Karpas-422 (cell line): Measurements from ENCODE around the gene PLEKHS1. TPM values are rescaled to one million over a fixed set of nuclear protein-coding genes. Genes with fewer than 3 reads are reported as not detected.

Experiments
- DNase-seq: peaks from one replicate; pipeline ENCODE4 v3.0.0-alpha.2; 2015
- H2AFZ ChIP-seq: fragments of 200-600 bp; sonication (generic); 2 replicates; pipeline ENCODE4 v1.6.1; 2014; ENCODE audit warnings: antibody characterized with exemption, low read length, mixed read lengths
- H3K27ac ChIP-seq: fragments of 200-600 bp; sonication (generic); 2 replicates; pipeline ENCODE4 v1.5.1; 2014; ENCODE audit warnings: mild to moderate bottlenecking, low read length, moderate library complexity
- H3K27me3 ChIP-seq: fragments of 200-600 bp; sonication (generic); 2 replicates; pipeline ENCODE4 v1.6.1; 2014; ENCODE audit warnings: low read length, mixed read lengths
- H3K36me3 ChIP-seq: fragments of 200-600 bp; sonication (generic); 2 replicates; pipeline ENCODE4 v1.6.1; 2014; ENCODE audit warnings: low read length, mixed read lengths; ENCODE audit not compliant: insufficient read depth
- H3K4me1 ChIP-seq: fragments of 200-600 bp; sonication (generic); 2 replicates; pipeline ENCODE4 v1.6.1; 2014; ENCODE audit warnings: mild to moderate bottlenecking, low read length, mixed read lengths
- H3K4me2 ChIP-seq: fragments of 200-600 bp; sonication (generic); 2 replicates; pipeline ENCODE4 v1.6.1; 2014; ENCODE audit warnings: low read length, low read depth, mild to moderate bottlenecking; ENCODE audit not compliant: poor library complexity, severe bottlenecking
- H3K4me3 ChIP-seq: fragments of 200-600 bp; sonication (generic); 2 replicates; pipeline ENCODE4 v1.5.1; 2014; ENCODE audit warnings: mild to moderate bottlenecking, antibody characterized with exemption, low read length, mixed read lengths
- H3K79me2 ChIP-seq: fragments of 200-600 bp; sonication (generic); 2 replicates; pipeline ENCODE4 v1.6.1; 2014; ENCODE audit warnings: mild to moderate bottlenecking, low read length, mixed read lengths
- H3K9ac ChIP-seq: fragments of 200-600 bp; sonication (generic); 2 replicates; pipeline ENCODE4 v1.6.0; 2014; ENCODE audit warnings: low read length
- H3K9me2 ChIP-seq: fragments of 200-600 bp; sonication (generic), shearing (Covaris generic); replicated peaks from 2 replicates; pipeline ENCODE4 v1.6.0; 2014; ENCODE audit warnings: mild to moderate bottlenecking, low read length, moderate library complexity; ENCODE audit not compliant: insufficient read depth
- H3K9me3 ChIP-seq: fragments of 300-700, 200-600 bp; sonication (generic); 2 replicates; pipeline ENCODE4 v1.6.1; 2014; ENCODE audit warnings: low read length, mixed read lengths
- H4K20me1 ChIP-seq: fragments of 200-600 bp; sonication (generic); 2 replicates; pipeline ENCODE4 v1.6.1; 2014; ENCODE audit warnings: mild to moderate bottlenecking, antibody characterized with exemption, low read length, low read depth; ENCODE audit not compliant: insufficient read depth
- total RNA-seq: library from RNA; depleted of rRNA; stranded (reverse); fragments of >200 nt; shearing (Covaris generic); gene quantifications from 2 replicates; pipeline ENCODE4 v1.2.3, GENCODE V29; 2014; ENCODE audit warnings: low replicate concordance

Gene PLEKHS1
- total RNA-seq, 1 experiment from 2014 or later, result not detected

DNA sequence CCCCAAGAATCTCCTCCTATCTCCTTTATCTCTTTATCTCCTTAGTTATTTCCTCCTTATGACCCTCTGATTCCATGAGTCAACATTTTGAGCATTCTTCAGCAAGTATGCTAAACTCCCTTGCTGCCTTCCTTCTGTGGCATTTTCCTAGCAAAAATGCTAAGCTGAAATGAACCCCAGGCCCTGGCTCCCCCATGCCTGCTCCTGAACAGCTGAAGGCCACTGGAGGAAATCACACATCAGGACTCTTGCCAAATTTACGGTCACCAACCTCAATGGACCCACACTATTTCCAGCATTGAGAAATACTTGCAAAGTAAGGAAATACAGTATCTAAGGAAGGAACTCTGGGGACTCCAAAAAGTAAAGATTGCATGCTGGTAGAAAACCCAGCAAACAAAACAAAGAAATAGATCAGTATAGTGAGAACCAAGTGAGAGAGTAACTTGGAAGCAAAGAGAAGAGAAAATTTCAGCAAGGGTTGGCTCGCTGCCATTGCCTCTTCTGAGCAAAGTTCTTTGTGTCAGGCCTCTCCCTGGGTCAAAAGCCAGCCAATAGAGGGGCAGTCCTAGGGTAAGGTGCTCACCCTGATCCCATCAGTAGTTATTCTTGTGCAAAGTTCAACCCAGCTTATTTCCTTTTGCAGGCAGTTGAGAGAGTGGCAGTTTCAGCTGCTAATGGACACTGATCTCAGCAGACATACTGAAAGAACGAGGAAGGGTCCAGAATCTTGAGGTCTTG, 5.1 kb upstream of the PLEKHS1 start:
- Histone ChIP-seq H3K79me2 (no peaks in the 10 kb centered on the region), H3K4me1 (no peaks in the 10 kb centered on the region), H3K4me3 (no peak overlapping the region), H3K27ac (no peak overlapping the region), H3K4me2 (no peak overlapping the region), H3K9me3 (no peaks in the 10 kb centered on the region), H3K36me3 (no peaks in the 10 kb centered on the region), H3K27me3 (no peaks in the 10 kb centered on the region), H3K9ac (no peak overlapping the region), H4K20me1 (no peaks in the 10 kb centered on the region), H2AFZ (no peak overlapping the region), H3K9me2 (no peaks in the 10 kb centered on the region)
- DNase-seq, result no peak

DNA sequence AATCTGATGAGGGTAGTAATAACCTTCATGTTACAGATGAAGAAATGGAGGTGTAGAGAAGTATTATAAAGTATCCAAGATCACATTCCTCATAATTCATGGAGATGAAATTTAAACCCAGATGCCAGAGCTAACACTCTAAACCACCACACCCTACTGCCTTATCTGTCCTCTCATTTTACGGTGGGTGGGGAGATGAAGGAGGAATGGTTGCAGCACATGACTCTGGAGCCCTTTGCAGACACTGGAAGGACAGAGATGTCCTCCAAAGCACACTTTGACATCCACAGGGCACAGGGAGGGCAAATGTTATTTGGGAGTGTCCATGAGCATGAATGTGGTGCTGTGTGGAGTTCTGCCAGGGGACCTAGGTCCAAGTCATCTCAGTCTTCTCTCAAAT, 1.1 kb downstream of the PLEKHS1 start:
- Histone ChIP-seq H3K9ac (no peak overlapping the region), H3K79me2 (no peaks in the 10 kb centered on the region), H3K4me1 (no peaks in the 10 kb centered on the region), H3K36me3 (no peaks in the 10 kb centered on the region), H3K27ac (no peak overlapping the region), H3K9me3 (no peaks in the 10 kb centered on the region), H3K27me3 (no peaks in the 10 kb centered on the region), H2AFZ (no peak overlapping the region), H3K4me2 (no peak overlapping the region), H4K20me1 (no peaks in the 10 kb centered on the region), H3K9me2 (no peaks in the 10 kb centered on the region), H3K4me3 (no peak overlapping the region)
- no peak for DNase-seq

DNA sequence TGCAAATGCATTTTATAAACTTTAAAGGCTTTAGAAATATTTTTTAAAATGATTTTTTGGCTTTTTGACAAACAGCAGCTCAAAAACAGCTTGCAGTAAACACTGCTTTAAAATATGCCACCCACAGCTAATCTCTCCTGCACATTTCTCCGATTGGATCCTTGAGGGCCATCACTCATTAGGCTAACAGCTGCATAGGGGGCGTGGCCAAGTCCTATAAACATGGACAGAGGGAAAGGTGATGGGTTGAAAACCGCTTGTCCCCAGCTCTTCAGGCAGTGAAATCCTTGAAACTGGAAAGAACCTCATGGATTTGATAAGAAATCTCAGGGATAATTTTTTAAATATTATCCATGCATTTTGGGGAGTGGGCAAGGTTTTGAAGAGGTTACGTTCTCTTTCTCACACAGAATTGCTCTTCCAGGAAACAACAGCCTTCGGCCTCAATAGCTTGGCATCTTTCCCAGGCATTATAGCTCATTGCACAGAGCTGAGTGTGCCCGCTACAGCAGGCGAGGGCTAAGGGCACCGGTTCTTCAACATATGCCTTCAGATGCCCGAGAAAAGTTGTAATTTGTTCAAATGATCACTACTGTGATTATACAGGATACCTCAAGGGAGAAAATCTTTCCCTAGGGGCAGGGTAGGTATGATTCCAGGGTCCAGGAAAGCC, 1.7 kb downstream of the PLEKHS1 start:
- Histone ChIP-seq H3K4me2 (no peak overlapping the region), H3K9ac (no peak overlapping the region), H3K36me3 (no peaks in the 10 kb centered on the region), H3K9me2 (no peaks in the 10 kb centered on the region), H4K20me1 (no peaks in the 10 kb centered on the region), H3K4me1 (no peaks in the 10 kb centered on the region), H3K9me3 (no peaks in the 10 kb centered on the region), H2AFZ (no peak overlapping the region), H3K79me2 (no peaks in the 10 kb centered on the region), H3K4me3 (no peak overlapping the region), H3K27ac (no peak overlapping the region), H3K27me3 (no peaks in the 10 kb centered on the region)
- DNase-seq, result no peak

DNA sequence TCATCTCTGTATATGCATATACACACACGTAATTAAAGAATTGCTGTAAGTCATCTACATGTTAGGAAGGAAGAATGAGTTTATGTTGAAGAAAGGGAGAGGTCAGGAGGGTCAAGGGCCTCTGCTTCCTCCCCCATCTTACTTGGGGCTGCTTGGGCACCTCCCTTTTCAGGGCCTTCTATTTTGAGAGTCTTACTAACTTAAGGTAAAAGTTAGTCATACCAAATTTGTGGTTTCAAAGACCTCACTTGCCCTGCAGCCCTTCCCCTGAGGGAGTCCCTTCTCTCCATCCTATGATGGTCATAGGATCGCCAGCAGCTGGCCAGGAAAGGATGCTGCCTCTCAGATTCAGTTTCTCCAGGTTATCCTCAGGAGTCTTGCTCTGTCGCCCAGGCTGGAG, 2.6 kb downstream of the PLEKHS1 start:
- H3K4me2 ChIP-seq, result no peak overlapping the region
- no peak overlapping the region for H3K9ac ChIP-seq
- no peaks in the 10 kb centered on the region for H3K4me1 ChIP-seq
- H3K79me2 ChIP-seq, result no peaks in the 10 kb centered on the region
- H4K20me1 ChIP-seq, result no peaks in the 10 kb centered on the region
- no peaks in the 10 kb centered on the region for H3K9me2 ChIP-seq
- H2AFZ ChIP-seq, result no peak overlapping the region
- H3K36me3 ChIP-seq, result no peaks in the 10 kb centered on the region
- no peaks in the 10 kb centered on the region for H3K9me3 ChIP-seq
- H3K4me3 ChIP-seq, result no peak overlapping the region
- no peak for DNase-seq
- H3K27ac ChIP-seq, result no peak overlapping the region
- no peaks in the 10 kb centered on the region for H3K27me3 ChIP-seq

DNA sequence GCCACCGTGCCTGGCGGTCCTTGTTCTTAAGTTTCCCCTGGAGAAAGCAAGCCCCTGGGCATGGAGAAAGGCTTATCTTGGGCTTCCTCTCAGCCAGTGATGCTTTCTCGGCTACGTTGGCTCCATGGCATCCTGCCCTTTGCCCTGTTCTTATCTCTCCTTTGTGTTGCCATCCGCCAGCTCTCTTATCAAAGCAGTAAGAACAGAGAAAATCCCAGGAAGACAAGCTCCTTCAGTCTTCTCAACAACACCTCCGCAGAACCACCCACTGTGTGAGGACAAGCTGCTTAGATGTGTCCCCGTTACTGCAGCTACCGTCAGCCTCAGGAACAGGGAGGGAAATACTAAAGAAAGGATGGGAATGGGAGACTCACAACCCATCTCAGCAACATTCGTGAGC, 3.3 kb downstream of the PLEKHS1 start:
- Histone ChIP-seq H4K20me1 (no peaks in the 10 kb centered on the region), H2AFZ (no peak overlapping the region), H3K36me3 (no peaks in the 10 kb centered on the region), H3K9me2 (no peaks in the 10 kb centered on the region), H3K4me2 (no peak overlapping the region), H3K27ac (no peak overlapping the region), H3K9me3 (no peaks in the 10 kb centered on the region), H3K9ac (no peak overlapping the region), H3K4me3 (no peak overlapping the region), H3K79me2 (no peaks in the 10 kb centered on the region), H3K27me3 (no peaks in the 10 kb centered on the region), H3K4me1 (no peaks in the 10 kb centered on the region)
- no peak for DNase-seq

DNA sequence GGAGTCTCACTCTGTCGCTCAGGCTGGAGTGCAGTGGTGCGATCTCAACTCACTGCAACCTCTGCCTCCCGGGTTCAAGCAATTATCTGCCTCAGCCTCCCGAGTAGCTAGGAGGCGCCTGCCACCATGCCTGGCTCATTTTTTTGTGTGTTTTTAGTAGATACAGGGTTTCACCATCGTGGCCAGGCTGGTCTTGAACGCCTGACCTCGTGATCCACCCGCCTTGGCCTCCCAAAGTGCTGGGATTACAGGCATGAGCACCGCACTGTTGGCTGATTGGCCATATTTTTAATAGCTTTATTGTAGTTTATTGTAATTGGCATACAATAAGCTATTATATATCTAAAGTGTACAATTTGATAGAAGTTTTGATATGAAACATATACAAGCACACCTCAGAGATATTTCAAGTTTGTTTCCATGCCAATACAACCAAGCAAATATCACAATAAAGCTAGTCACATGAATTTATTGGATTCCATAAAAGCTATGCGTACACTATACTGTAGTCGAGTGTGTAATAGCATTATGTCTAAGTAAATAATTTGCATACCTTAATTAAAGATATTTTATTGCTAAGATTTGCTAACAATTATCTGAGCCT, 5.6 kb downstream of the PLEKHS1 start:
- H2AFZ ChIP-seq, result no peak overlapping the region
- H3K9me3 ChIP-seq, result no peaks in the 10 kb centered on the region
- H3K27me3 ChIP-seq, result no peaks in the 10 kb centered on the region
- no peaks in the 10 kb centered on the region for H4K20me1 ChIP-seq
- no peaks in the 10 kb centered on the region for H3K79me2 ChIP-seq
- H3K9ac ChIP-seq, result no peak overlapping the region
- no peak overlapping the region for H3K27ac ChIP-seq
- DNase-seq, result no peak
- H3K4me2 ChIP-seq, result no peak overlapping the region
- no peaks in the 10 kb centered on the region for H3K36me3 ChIP-seq
- H3K9me2 ChIP-seq, result no peaks in the 10 kb centered on the region
- no peak overlapping the region for H3K4me3 ChIP-seq
- H3K4me1 ChIP-seq, result no peaks in the 10 kb centered on the region

DNA sequence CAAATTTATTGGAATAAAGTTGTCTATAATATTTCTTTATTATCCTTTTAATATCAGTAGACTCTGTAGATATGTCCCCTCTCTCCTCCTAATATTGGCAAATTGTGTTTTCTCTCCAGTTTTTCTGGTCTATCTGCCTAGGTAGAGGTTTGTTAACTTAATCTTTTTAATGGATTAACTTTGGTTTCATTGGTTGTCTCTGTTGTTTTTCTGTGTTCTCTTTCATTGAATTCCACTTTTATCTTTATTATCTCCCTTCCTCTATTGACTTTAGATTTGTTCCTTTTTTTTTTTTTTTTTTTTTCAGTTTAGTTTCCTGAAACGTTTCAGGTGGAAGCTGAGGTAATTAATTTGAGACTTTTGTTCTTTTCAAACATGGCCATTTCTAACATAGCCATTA, 10.6 kb downstream of the PLEKHS1 start:
- Histone ChIP-seq H3K9me3 (no peaks in the 10 kb centered on the region), H3K27ac (no peak overlapping the region), H2AFZ (no peak overlapping the region), H3K4me1 (no peaks in the 10 kb centered on the region), H3K9ac (no peak overlapping the region), H3K79me2 (no peaks in the 10 kb centered on the region), H3K4me2 (no peak overlapping the region), H3K36me3 (no peaks in the 10 kb centered on the region), H3K27me3 (no peaks in the 10 kb centered on the region), H3K4me3 (no peak overlapping the region), H4K20me1 (no peaks in the 10 kb centered on the region), H3K9me2 (no peaks in the 10 kb centered on the region)
- no peak for DNase-seq

DNA sequence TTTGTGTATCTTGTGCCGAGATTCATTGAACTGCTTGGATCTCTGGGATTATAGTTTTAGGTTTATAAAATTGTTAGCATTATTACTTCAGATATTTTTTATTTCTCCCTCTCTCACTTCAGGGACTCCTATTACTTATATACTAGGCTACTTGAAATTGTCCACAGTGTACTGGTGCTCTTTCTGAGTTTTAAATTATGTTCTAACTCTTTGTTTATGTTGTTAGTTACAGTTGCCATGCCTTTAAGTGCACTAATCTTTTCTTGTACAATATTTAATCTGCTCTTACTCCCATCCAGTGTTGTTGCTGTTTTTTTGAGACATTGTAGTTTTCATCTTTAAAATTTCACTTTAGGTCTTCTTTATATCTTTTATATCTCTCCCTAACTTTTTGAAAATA, 13.1 kb downstream of the PLEKHS1 start:
- Histone ChIP-seq H4K20me1 (no peaks in the 10 kb centered on the region), H3K4me1 (no peaks in the 10 kb centered on the region), H3K27me3 (no peaks in the 10 kb centered on the region), H2AFZ (no peak overlapping the region), H3K9ac (no peak overlapping the region), H3K36me3 (no peaks in the 10 kb centered on the region), H3K4me3 (no peak overlapping the region), H3K9me3 (no peaks in the 10 kb centered on the region), H3K9me2 (no peaks in the 10 kb centered on the region), H3K27ac (no peak overlapping the region), H3K79me2 (no peaks in the 10 kb centered on the region), H3K4me2 (no peak overlapping the region)
- no peak for DNase-seq
